Activated gamma-delta T cell (primary cell): ENCODE measurements around the gene HMX1.

Source experiments
- DNase-seq: peaks from one replicate; lab custom pipeline; 2025; lab: John Stamatoyannopoulos, UW

Gene HMX1

DNA sequence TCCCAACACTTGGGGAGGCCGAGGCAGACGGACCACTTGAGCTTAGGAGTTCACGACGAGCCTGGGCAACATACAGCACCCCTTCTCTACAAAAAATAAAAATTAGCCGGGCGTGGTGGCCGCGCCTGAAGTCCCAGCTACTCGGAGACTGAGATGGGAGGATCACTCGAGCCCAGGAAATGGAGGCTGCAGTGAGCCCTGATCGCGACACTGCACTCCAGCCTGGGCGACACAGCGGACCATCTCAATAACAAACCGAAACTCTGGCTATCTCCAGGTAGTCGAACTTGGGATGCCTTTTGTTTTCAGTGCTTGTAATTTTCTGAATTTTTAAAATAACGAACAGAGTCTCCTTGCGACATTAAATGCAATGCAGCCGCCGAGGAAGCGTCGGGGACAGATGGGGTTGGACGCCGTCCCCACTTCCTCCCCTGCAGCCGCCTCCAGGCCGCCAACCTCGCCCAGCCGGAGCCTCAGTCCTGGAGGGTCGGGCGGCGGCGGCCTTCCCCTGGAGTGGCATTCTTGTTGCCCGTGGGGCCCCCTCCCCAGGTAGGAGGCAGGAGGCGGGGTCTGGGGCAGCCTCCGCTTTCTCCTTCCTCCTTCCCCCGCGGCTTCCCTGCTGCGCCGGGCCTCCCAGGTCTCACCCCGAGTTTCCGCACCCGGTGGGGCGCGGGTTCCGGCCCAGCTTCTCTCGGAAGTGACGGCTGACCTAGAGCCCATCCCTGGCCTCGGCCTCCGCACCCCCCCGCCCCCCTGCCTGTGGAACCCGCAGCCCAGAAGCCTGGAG is 14.6 kb downstream of the HMX1 start:
- DNase-seq: no peak

- DNase-seq: no peak
Measured at GRCh38 chr4:8855818-8856245, 15.8 kb downstream of the HMX1 start.

DNA sequence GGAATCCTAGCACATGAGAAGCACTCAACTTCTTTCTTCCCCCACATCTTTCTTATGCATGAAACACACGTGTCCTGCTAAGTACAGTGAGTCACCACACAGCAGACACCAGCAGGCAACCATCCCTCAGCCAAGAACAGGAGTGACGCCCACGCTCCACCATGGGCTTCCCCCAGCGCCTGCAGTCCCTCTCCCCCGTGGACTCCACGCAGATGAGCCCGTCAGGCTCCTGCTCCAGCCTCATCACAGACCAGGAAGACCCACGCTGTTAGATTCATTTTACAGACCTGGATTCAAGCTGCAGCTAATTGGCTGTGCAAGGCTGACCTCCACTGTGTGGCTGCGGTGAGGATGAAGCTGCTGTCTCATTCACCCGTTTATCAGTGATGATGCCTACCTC is 16.7 kb downstream of the HMX1 start:
- DNase-seq: no peak

DNA sequence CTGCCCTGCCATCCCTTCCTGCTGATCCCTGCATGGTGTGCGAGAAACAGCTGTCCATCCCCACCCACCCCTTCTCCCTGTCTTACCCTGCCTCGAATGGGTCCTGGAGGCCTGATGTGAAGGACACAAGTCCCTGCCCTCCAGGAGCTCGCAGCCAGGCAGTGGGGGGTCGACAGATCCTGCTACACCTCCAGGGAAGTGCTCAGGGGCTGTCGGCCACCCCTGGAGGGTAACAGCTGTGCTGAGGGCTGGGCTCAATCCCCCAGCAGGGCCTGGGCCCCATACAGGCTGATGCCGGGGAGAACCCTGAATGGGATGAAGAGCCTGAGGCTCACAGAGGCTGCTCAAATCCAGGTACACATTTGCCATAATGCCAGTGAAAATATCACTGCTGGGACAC is 17.6 kb downstream of the HMX1 start:
- no peak for DNase-seq

DNA sequence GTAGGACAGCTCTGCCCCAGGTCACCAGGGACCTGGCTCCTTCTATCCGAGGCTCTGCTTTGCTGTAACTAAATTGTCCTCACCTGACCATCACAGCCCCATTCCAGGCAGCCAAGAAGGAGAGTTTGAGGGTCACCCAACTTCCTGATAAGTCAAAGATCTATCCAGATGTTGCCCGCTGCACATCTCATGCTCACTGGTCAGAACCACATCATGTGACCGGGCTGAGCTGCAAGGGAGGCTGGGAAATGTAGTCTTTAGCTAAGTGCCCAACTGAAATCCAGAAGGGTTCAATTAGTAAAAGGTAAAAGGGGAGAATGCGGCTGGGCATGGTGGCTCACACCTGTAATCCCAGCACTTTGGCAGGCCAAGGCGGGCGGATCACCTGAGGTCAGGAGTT is 18.4 kb downstream of the HMX1 start:
- no peak for DNase-seq

GRCh38 chr4:8852118-8852704 is 19.4 kb downstream of the HMX1 start:
- no peak for DNase-seq

- no peak for DNase-seq
Measured at GRCh38 chr4:8851321-8852117, 20.1 kb downstream of the HMX1 start.

DNA sequence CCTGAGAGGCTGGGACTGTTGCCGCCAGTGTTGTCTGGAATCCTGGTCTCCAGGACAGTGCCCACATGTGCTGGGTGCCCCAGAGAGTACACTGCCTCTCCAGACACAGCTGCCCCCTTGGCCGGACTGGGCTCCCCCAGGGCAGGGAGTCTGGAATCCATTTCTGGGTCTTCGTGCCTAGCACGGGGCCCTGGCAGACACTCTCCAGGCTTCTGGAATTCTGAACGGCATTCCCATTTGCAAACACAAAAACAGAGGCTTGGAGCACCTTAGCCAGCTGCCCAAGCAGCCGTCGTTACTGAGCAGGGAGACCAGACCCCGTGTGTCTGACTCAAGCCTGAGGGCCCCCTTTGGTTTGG is 20.8 kb downstream of the HMX1 start:
- no peak for DNase-seq

GRCh38 chr4:8850074-8850829 is 21.4 kb downstream of the HMX1 start:
- no peak for DNase-seq

GRCh38 chr4:8849266-8850073 is 22.2 kb downstream of the HMX1 start:
- DNase-seq: no peak

GRCh38 chr4:8848507-8849265 is 23.0 kb downstream of the HMX1 start:
- no peak for DNase-seq

GRCh38 chr4:8847764-8848163 is 23.9 kb downstream of the HMX1 start:
- DNase-seq: no peak

DNA sequence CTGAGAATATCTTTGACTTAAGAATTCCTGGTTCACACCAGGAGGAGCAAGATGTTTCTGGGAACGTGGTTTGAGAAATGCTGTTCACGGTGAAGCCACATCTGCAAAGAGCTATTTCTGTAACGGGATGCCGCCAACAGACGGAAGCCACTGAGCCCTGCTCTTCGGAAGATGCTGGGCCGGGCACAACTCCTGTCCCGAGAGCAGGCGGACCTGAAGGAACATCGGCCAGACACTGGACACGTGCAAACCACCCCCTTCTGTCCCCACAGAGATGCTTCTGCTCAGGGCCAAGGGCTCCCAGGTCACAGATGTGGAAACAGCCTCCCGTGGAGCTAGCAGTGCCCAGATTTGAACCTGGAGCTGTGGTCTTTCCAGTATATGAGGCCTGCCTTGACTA is 24.3 kb downstream of the HMX1 start:
- DNase-seq: no peak

- no peak for DNase-seq
Measured at GRCh38 chr4:8846826-8847225, 24.8 kb downstream of the HMX1 start.

- no peak for DNase-seq
Measured at GRCh38 chr4:8846046-8846720, 25.5 kb downstream of the HMX1 start.

GRCh38 chr4:8844976-8845690 is 26.5 kb downstream of the HMX1 start:
- no peak for DNase-seq

GRCh38 chr4:8843597-8843996 is 28.0 kb downstream of the HMX1 start:
- no peak for DNase-seq

GRCh38 chr4:8842614-8843013 is 29.0 kb downstream of the HMX1 start:
- DNase-seq: no peak

GRCh38 chr4:8841678-8842268 is 29.9 kb downstream of the HMX1 start:
- no peak for DNase-seq
